Endothelial cell of hepatic sinusoid (primary cell): Measurements from ENCODE around the gene TSHZ1.
"Not testable (repeated sequence)": the region's sequence is repeated elsewhere in the genome, so short reads cannot be mapped to it uniquely, and the experiment has no call there.

Experiments used
- in situ Hi-C: cut with HindIII; loops from 2 replicates; pipeline ENCODE4 v1.10.0; 2017; ENCODE audit warnings: low sequenced_read_pairs

Gene TSHZ1

DNA sequence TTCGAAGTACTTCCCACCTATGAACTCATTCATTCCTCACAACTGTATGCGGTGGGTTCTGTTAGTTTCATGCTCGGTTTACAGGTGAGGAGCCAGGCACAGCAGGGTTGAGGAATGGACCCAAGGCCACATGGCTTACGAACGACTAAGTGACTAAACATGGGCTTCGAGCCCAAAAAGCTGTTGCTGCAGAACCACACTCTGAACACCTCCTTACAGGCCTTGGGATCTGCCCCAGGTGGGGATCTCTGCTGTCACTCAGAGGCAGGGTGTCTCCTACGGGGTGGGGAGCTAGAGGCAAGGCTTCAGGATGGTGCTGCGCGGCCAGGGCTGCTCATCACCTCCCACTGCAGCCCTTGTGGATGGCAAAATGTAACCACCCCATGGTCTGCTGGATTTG lies 80.9 kb downstream of the TSHZ1 start:
- in situ Hi-C loops: no loop called here

DNA sequence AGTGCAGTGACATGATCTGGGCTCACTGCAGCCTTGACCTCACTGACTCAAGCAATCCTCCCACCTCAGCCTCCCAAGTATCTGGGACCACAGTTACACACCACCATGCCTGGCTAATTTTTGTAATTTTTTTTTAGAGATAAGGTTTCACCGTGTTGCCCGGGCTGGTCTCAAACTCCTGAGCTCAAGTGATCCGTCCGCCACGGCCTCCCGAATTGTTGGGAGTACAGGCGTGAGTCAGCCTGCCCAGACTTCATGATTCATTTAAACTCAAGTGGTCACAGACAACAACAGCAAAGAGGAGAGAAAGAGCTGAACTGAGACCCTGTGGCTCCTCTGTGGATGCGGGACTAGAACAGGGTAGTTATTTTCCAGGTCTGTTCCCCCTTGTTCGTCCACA lies 83.0 kb downstream of the TSHZ1 start:
- in situ Hi-C loops: no loop called here

DNA sequence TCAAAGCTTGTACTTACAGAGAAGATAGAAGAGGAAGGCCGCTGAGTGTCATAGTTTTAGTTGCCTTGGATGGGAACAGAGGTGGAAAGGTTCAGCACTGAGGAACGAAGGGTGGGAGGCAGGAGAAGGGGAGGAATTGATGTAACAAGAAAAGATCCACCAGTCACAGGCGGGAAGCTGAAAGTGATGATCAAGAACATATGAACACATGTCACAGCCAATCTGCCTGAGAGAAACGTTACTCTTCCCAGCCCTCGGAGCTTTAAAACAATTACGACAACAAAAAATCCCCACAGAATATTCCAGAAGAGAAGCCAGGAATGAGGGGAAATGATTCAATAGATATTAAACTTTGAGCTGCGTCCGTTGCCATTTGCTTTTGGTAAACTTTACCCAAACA lies 87.1 kb downstream of the TSHZ1 start:
- in situ Hi-C loops: no loop called here

DNA sequence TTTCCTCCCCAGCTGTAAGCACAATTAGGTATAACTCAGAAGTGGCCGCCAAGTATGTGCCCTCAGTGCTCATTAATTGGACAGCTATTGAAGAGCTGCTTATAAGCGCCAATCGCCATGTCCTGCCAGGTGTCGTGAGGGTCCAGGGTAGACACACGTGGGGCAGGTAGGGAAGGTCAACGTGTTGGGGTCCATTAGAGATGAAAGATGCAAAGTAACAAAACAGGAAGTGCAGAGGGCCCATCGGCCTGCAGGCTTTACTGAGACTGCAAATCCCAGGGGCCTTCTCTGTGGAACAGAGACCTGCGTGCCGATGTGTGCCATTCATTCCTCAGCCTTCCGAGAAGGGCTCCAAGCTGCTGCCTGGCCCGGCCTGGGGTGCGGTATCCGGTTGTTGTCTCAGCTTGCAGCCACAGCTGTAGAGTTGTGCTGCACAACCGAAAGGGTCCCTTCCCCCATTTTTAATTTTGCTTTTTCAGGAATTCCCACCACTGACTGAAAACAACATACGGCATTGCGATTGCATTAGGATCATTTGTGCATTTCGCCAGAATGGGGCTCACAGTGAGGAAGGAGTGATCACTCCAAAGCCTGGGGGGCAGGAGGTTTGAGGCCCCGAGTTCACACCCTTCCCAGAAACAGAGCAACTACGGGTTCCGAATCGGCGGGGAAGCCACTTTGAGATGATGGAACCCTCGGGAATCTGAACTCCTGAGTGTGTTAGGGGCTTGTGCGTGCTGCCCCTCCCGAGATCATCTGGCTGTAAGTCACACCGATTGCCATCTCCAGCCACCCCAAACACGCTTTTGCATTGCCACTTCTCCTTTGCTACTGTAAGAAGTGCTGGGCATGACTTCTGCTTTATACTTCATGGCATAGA lies 94.3 kb downstream of the TSHZ1 start:
- in situ Hi-C loops: no loop called here

DNA sequence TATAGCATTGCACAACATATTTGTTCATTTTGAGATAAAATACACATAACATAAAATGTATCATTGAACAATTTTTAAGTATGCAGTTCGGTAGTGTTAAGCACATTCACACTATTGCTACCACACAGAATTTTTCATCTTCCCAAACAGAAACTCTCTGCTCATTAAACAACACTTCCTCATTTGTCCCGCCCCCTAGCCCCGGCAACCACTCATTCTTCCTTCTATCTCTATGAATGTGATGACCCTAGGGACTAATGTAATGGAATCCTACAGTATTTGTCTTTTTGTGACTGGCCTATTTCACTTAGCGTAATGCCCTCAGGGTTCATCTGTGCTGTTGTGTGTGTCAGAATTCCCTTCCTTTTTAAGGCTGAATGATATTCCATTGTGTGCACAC lies 95.4 kb downstream of the TSHZ1 start:
- in situ Hi-C loops: no loop called here

DNA sequence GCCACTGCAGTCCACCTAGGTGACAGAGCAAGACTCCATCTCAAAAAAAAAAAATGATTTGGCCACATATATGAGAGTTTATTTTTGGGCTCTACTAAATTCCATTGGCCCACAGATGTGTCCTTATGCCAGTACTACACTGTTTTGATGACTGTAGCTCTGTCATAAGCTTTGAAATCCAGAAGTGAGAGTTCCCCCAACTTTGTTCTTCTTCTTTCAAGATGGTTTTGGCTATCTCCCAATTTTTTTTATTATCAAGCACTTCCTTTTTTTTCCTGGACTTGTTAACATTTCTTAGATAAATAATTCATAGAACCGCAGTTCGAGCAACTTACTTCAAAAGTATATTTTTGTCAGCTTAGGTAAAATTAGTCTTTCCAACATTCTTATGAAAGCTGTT lies 96.9 kb downstream of the TSHZ1 start:
- in situ Hi-C loops: no loop called here

DNA sequence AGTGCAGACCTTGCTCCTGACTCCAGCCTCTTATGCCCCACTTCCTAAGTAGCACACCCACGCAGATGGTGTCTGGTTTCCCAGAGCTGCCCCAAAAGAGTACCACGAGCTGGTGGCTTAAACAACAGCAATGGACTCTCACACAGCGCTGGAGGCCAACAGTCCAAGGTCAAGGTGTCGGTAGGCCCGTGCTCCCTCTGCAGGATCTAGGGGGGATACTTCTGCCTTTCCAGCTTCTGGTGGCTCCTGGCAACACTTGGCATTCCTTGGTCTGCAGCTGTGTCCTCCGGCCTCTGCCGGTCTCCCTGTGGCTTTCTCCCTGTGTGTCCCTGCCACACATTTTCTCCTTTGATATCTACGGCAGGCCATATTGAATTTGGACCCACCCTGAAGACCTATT lies 99.0 kb downstream of the TSHZ1 start:
- in situ Hi-C loops: no loop called here

DNA sequence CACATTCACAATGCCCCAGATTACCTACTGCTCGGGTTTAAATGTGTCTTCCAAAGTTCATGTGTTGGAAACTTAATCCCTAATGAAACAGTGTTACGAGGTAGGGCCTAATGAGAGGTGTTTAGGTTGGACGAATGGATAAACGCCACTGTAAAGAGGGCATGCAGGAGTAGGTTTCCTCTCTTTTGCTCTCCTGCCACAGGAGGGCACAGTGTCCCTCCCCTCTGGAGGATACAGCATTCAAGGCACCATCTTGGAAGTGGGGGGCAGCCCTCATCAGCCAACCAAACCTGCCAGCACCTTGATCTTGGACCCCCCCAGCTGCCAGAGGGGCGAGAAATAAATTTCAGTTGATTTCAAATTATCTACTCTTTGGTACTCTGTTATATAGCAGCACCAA lies 103.5 kb downstream of the TSHZ1 start:
- in situ Hi-C loops: no loop called here

DNA sequence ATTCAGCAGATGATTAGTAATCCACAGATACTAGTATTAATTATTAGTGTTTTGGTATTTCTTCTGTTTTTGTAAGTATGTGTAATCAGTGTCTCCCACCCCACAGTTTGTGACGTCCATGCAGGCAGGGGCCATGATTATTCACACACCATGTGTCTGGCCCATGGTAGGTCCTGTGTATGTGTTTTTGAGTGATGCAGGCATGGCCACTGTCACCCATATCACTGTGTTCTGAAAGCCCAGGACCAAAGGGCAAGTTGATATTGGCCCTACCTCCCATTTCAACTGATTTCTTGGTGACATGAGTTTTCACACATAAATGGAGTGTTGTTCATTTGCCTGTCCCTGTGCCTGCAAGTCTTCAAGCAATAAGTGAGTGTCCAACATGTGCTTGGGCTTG lies 104.0 kb downstream of the TSHZ1 start:
- in situ Hi-C loops: no loop called here

DNA sequence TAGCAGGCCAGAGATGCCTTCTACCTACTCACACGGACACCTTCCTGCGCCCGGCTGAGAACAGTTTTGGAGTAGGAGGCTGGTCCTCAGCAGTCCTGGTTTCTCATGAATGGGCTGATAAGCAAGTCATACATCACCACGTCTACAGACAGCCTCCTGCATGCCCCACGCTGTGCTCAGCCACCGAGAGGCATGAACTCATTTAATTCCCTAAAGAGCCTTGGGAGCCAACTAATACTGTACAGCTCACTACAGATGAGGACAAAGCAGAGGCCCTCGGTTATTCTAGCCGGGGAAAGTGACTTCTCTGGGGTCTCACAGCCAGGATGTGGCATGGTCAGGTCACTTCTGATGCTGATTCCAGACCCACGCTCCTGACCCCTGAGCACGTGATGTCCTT lies 105.6 kb downstream of the TSHZ1 start:
- in situ Hi-C loops: no loop called here

DNA sequence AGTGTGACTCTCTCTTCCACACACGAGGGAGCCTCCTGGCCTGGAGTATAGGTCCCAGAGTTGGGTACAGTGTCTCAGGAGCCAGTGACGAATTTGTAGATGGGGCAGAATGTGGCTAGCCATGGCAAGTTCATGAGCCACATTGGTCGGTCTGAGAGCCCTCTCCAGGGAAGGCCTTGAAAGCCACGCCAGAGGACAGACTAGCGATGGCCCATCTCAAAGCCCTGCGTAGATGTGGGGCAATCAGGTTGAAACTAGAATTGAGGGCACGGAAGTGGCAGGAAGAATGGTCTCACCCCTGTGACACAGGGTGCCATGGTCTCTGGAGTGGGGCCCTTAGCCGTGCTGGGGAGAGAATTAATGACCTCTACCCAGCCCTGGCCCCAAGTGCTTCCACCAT lies 106.2 kb downstream of the TSHZ1 start:
- in situ Hi-C loops: no loop called here

DNA sequence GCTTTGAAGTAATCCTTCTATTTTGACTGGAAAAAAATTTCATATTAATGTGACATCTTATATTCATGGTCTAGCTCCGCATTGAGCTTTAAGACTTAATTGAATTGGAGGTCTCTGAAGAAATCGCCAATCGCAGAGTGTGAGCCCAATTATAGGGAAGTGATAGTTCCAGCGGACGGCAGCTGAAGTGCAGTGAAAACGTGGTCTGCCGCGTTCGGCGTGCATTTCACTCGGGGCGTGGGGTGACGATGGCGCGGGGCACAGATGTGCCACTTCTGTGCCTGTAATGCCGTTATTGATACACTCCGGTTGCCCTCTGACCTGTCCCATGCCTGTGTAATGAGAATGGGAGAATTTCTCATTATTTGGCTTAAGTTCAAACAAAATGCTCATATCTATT lies 106.7 kb downstream of the TSHZ1 start:
- in situ Hi-C loops: no loop called here

DNA sequence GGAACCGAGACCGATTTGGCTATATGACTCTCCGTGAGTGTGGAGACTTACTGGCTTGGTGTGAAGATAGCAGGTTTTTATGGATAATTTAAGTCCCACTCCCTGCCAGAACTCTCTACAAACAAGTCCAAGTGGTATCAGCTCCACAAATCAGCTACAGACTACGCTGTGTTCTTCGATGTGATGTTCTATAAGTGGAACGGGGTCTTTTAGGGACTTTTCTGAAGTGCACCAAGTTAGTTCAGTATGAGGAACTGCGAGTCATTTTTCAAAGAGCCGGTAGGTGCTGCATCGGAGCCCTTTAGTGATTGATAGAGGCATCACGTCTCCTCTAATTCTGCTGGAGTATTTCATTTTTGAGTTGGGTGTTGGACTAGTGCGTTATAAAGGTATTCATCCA lies 107.1 kb downstream of the TSHZ1 start:
- in situ Hi-C loops: no loop called here

DNA sequence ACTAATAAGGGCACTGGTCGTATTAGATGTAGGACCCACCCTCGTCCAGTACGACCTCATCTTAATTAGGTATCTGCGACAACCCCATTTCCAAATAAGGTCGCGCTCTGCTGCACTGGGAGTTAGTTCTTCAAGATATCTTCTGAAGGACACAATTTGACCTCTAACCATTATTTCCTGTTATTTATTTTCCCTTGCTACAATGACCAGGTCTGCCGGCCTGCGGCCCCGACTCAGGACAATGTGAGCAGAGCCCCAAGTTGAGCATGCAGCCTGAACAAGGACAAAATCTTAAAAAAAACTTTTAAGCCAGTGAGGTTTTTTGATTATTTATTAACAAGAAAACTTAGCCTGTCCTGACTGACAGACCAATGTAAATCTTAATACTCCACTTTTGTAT lies 109.3 kb downstream of the TSHZ1 start:
- in situ Hi-C loops: no loop called here

DNA sequence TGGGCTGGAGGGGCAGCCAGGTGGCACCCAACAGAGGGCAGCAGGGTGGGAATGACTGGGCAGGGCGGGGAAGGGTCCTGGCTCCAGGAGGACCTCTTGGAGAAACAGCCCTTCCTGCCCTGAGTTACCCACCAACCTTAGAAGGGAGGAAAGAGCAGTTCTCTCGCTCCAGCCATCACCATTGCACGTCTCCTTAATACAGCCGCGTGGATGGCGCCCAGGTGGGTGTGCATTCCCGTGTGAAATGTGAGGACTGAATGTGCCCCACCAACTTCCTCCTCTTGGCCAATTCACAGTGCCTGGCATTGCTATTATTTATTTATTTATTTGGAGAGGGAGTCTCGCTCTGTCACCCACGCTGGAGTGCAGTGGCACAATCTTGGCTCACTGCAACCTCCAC lies 109.9 kb downstream of the TSHZ1 start:
- in situ Hi-C loops: no loop called here

DNA sequence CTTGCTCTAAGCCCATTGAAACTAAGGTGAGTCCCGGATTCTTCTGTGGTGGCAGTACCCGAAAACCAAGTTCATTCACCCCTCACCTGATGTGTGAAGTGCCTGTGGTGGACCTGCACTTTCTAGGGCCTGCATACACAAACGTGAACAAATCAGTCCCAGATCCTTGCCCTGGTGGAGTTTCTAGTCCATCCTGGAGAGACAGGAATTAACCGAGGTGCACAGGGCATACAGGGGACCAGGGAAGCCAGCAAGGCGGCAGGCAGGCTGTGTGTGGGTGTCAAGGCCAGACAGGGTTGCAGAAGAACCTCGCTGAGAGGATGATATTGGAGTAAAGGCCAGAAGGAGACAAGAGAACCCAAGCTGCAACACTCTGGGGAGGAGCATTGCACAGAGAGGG lies 110.8 kb downstream of the TSHZ1 start:
- in situ Hi-C loops: no loop called here

DNA sequence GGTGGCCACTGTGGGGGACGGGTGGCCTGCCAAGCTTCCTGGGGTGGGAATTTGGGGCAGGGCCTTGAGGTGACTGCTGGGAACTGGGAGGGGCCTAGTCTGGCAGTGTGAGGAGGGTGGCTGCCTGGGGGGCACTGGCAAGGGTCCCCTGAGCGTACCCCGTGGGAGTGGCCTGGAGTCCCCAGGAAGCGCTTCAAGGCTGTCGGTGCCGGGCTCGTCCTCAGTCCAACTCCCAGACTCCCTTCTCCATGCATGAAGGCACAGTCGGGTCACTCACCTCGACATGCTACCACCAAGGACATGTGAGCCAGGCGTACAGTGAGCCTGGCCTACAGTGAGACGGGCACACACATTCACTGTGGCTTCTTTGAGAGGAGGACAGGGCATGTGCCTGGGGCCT lies 111.6 kb downstream of the TSHZ1 start:
- in situ Hi-C loops: no loop called here

DNA sequence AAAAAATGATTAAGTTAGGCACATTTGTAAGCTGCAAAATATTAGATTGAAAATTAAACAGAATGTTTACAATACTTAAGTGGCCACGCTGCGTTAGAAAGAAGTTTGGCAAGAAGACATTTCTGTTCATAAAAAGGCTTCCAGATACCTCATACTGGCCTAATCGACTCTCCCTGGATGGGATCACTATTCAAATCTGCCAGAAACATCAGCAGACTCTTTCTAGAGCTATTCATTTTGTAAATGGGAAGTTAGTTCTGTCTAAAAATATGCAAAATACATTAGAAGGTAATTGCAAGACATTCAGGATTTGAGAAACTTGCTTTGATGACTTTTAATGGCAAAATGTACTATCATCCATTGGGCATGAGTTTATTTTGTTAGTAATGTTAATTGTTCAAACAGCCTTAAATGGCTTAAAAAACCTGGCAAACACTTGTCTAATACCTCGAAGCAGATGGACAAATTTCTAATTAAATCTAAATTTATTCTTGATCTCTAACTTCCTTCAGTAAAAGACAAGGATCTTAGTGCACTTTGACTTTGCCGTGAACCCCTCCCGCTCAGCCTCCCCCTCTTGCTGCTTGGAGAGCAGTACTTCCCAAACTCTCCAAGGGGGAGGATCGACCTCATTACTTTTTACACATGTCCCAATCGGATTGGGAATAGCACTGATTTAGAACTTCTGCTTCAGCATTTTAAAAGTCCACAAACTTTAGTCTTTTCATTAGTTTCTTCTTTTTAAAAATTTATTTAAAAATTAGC lies 113.4 kb downstream of the TSHZ1 start:
- in situ Hi-C loops: no loop called here

DNA sequence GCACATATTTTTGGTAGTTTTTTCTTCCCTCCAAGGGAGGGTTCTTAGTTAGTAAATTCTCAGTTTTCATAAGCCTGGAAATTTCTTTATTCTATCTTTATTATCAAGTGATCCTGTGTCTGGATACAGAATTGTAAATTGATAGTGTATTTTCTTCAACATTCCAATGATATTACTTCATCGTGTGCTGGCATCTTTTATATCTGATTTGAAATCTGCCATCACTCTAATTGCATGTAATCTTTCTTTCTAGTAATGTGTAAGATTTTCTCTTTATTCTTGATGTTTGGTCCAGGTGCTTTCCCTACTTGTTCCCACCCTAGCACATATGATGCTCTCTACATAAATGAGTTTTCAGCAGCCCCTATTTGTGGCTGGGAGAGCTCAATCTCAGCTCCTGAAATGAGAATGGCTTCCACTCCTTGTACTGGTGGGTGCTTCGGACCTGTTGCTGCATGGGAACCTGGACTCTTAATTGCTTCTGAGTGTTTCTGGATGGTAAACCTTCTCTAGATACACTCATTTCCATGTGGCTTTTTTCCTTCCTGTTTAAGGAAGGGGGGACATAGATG lies 114.2 kb downstream of the TSHZ1 start:
- in situ Hi-C loops: no loop called here

DNA sequence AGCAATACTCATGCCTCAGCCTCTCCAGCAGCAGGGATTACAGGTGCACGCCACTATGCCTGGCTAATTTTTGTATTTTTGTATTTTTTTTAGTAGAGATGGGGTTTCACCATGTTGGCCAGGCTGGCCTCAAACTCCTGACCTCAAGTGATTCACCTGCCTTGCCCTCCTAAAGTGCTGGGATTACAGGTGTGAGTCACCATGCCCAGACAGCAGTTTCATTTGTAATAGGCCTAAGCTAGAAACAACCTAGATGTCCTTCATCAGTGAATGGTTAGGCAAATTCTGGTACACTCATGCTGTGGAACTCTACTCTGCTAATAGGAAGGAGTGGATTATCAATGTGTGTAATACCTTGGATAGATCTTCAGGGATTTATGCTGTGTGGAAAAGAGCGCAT lies 119.2 kb downstream of the TSHZ1 start:
- in situ Hi-C loops: not testable (repeated sequence)

DNA sequence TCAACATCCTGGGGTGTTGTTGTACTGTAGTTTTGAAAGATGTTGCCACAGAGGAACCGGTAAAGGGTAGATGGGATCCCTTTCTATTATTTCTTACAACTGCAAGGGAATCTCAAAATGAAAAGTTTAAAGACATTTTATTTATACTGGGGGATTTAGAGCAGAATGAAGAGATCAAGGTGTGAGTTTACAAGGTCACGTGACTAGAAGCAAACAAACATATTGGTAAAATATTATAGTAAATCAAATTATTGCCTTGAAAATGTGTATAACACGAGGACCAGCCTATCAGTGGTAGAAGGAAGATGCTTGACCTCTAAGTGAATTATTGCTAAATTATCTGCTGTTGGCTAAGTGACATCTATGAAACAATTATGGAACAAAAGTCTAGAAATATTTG lies 119.7 kb downstream of the TSHZ1 start:
- in situ Hi-C loops: no loop called here

DNA sequence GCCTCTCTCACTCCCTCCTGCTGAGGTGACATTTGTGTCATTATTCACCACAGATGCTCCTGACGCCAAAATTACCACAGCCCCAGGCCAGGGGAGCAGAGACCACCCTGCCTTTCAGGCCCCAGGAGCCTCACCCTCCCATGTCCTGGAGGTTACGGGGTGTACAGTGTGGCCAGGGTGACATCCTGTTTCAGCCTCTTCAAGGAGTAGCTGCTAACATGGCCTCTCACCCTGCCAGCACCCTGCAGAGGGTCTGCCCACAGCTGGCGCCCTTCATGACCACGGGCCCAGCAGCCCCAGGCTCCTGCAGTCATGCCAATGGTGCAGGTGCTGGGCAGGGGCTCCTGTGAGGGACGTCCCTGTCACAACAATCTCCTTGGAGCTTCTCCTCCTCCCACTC lies 124.3 kb downstream of the TSHZ1 start:
- in situ Hi-C loops: no loop called here
